Activated naive CD4-positive, alpha-beta T cell treated with anti-CD3 and anti-CD28 coated beads, Interleukin-2, amount 10 ng/mL, durations not matched to agents 5 hours and 36 hours (primary cell): ENCODE measurements around the gene LRRC52. TPM values are rescaled to one million over a fixed set of nuclear protein-coding genes. Genes with fewer than 3 reads are reported as not detected.

Experiments
- total RNA-seq, 2 experiments: library from RNA; stranded (reverse); gene quantifications; one replicate each; pipeline ENCODE4 v1.2.3, GENCODE V29; 2021

Gene LRRC52, protein sequence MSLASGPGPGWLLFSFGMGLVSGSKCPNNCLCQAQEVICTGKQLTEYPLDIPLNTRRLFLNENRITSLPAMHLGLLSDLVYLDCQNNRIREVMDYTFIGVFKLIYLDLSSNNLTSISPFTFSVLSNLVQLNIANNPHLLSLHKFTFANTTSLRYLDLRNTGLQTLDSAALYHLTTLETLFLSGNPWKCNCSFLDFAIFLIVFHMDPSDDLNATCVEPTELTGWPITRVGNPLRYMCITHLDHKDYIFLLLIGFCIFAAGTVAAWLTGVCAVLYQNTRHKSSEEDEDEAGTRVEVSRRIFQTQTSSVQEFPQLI
- not detected for total RNA-seq

GRCh38 chr1:165543532-165544438, at the start of gene LRRC52:
Gene LRRC52 (plus strand): TSS chr1:165544000. CDS start chr1:165544297, 297 bp downstream.

Other genes with a start within 250 kb of the LRRC52 start
- not detected for gene LMX1A, start 187.3 kb upstream of the LRRC52 start, total RNA-seq
- not detected for gene RXRG, start 98.9 kb upstream of the LRRC52 start, total RNA-seq
- 10 to 100 TPM; 33.5 to 34.0 TPM for gene MGST3, start 87.2 kb downstream of the LRRC52 start, total RNA-seq
- gene ALDH9A1, start 154.6 kb downstream of the LRRC52 start, total RNA-seq = 10 to 100 TPM; 45.0 to 45.8 TPM
- gene TMCO1, start 224.9 kb downstream of the LRRC52 start, total RNA-seq = 10 to 100 TPM; 87.2 to 90.9 TPM